SK-N-MC (cell line): ENCODE results near the gene XPO1.

Source experiments
- EZH2 ChIP-seq: fragments of 200-600 bp; sonication (generic); IDR thresholded peaks from one replicate; pipeline ENCODE4 v1.6.1; 2017; ENCODE audit warnings: antibody characterized with exemption
- FOXP2 ChIP-seq: optimal IDR thresholded peaks from 2 replicates; pipeline ENCODE3; 2011; ENCODE audit warnings: mild to moderate bottlenecking, moderate library complexity; ENCODE audit not compliant: insufficient read depth; ENCODE audit errors: extremely low read length, control extremely low read depth
- POLR2AphosphoS5 ChIP-seq: IDR thresholded peaks from 2 replicates; pipeline ENCODE4 v1.6.1; 2012; ENCODE audit warnings: mild to moderate bottlenecking, low read depth, low read length, borderline replicate concordance

DNA sequence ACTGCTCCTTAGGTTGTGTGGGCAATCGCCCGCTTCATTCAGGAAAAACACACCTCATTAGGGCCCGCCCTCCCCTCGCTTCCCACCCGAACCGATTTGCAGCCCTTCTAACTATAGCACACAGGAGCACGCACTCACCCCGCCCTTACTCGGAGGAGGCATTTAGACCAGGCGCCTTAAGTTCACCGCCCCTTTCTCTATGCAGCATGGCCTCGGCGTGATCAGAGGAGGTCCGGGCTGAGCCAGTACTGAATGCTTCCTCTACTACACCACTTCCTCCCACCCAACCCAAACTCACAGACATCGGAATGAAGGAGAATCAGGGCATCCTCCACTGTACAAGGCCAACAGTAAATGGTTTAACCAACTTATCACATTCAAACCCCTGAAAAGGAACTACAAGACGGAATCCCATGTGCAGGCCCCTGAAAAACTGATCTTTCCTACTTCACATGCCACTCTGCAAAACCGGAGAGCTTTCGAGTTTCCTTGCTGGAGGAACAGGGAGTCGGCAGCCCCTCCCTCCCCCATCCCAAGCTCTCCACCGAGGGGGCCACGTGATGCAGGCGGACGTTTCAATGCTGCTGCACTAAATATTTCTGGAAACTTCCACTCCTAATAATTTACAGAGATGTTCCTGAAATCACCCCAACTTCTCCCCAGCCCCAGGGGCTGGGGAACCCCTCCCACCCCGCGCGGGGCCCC, 1.4 kb downstream of the XPO1 start:
- peak; percentile 82 for TF ChIP-seq POLR2AphosphoS5
- TF ChIP-seq EZH2 = no peak
- TF ChIP-seq FOXP2 = no peak
